CD14-positive monocyte (primary cell): Measurements from ENCODE around the gene C11orf86. TPM values are rescaled to one million over a fixed set of nuclear protein-coding genes. Genes with fewer than 3 reads are reported as not detected.

Source experiments
- DNase-seq, 3 donors: peaks; one replicate each; pipeline ENCODE4 v3.0.0-alpha.2; 2011 to 2022
- H2AFZ ChIP-seq: 2 replicates; pipeline ENCODE4 v1.6.0; 2012; ENCODE audit warnings: mild to moderate bottlenecking, low read depth, low read length, inconsistent platforms; ENCODE audit not compliant: insufficient read depth, poor library complexity, severe bottlenecking
- H3K27ac ChIP-seq, 2 donors: 1 replicate in 1 of 2; 2 replicates in 1 of 2; pipeline ENCODE4 v1.5.1; 2012 to 2013; ENCODE audit warnings: low read length in 2 of 2, control low read depth in 1 of 2, inconsistent platforms in 1 of 2, low read depth in 1 of 2, mild to moderate bottlenecking in 1 of 2
- H3K27me3 ChIP-seq, 2 donors: one replicate each; pipeline versions ENCODE4 v1.6.0 to v1.6.1; 2011 to 2013; ENCODE audit warnings: low read length in 2 of 2; ENCODE audit not compliant: control insufficient read depth in 2 of 2, insufficient read depth in 2 of 2
- H3K36me3 ChIP-seq, 2 donors: replicated peaks in 1 of 2; 1 replicate in 1 of 2; 2 replicates in 1 of 2; pipeline versions ENCODE4 v1.5.1 to v1.6.1; 2012 to 2013; ENCODE audit warnings: low read length in 2 of 2, control low read depth in 1 of 2, inconsistent platforms in 1 of 2, mild to moderate bottlenecking in 1 of 2; ENCODE audit not compliant: insufficient read depth in 2 of 2, control insufficient read depth in 1 of 2
- H3K4me1 ChIP-seq, 2 donors: 1 replicate in 1 of 2; 2 replicates in 1 of 2; pipeline versions ENCODE4 v1.5.1 to v1.6.1; 2012 to 2013; ENCODE audit warnings: low read length in 2 of 2, control low read depth in 1 of 2, inconsistent platforms in 1 of 2, mild to moderate bottlenecking in 1 of 2, moderate library complexity in 1 of 2; ENCODE audit not compliant: insufficient read depth in 2 of 2, control insufficient read depth in 1 of 2
- H3K4me2 ChIP-seq: replicated peaks from 2 replicates; pipeline ENCODE3; 2012; ENCODE audit warnings: low read length, moderate library complexity, mild to moderate bottlenecking; ENCODE audit not compliant: poor library complexity, severe bottlenecking; ENCODE audit errors: extremely low read depth
- H3K4me3 ChIP-seq, 3 experiments: fragments of 200-600 bp in 1 of 3; sonication (generic) in 1 of 3; replicated peaks in 1 of 3; 1 replicate in 2 of 3; 2 replicates in 1 of 3; pipeline ENCODE4 v1.5.1; 2011 to 2013; ENCODE audit warnings: low read length in 3 of 3, mild to moderate bottlenecking in 3 of 3, control low read depth in 2 of 3, low read depth in 2 of 3, inconsistent platforms in 1 of 3, moderate library complexity in 1 of 3
- H3K79me2 ChIP-seq: 2 replicates; pipeline ENCODE4 v1.6.0; 2012; ENCODE audit warnings: mild to moderate bottlenecking, control low read depth, inconsistent platforms, low read length, moderate library complexity; ENCODE audit not compliant: insufficient read depth
- H3K9ac ChIP-seq: 2 replicates; pipeline ENCODE4 v1.6.0; 2017; ENCODE audit warnings: low read length, mild to moderate bottlenecking; ENCODE audit not compliant: insufficient read depth, poor library complexity, severe bottlenecking
- H3K9me3 ChIP-seq, 2 donors: replicated peaks in 1 of 2; 1 replicate in 1 of 2; 2 replicates in 1 of 2; pipeline versions ENCODE4 v1.5.1 to v1.6.1; 2012 to 2013; ENCODE audit warnings: low read length in 2 of 2, control low read depth in 1 of 2; ENCODE audit not compliant: control insufficient read depth in 1 of 2, insufficient read depth in 1 of 2
- H4K20me1 ChIP-seq: 2 replicates; pipeline ENCODE4 v1.6.0; 2012; ENCODE audit warnings: mild to moderate bottlenecking, low read length, control low read depth, moderate library complexity; ENCODE audit not compliant: insufficient read depth
- H3K27ac Mint-ChIP-seq, 7 donors: one replicate each; pipeline ENCODE4 v1.8.0; 2020; ENCODE audit warnings: mild to moderate bottlenecking in 7 of 7, mixed read lengths in 7 of 7, moderate library complexity in 6 of 7, inconsistent platforms in 2 of 7
- H3K27me3 Mint-ChIP-seq, 3 donors: one replicate each; pipeline ENCODE4 v1.8.0; 2021 to 2022; ENCODE audit warnings: low read depth in 3 of 3, mild to moderate bottlenecking in 3 of 3, mixed read lengths in 3 of 3, moderate library complexity in 3 of 3, inconsistent platforms in 1 of 3
- H3K36me3 Mint-ChIP-seq, 2 donors: one replicate each; pipeline ENCODE4 v1.8.0; 2020; ENCODE audit warnings: mixed read lengths in 2 of 2, inconsistent platforms in 1 of 2, mild to moderate bottlenecking in 1 of 2
- H3K4me1 Mint-ChIP-seq: one replicate; pipeline ENCODE4 v1.8.0; 2020; ENCODE audit warnings: mild to moderate bottlenecking, mixed read lengths
- H3K4me3 Mint-ChIP-seq, 2 donors: one replicate each; pipeline ENCODE4 v1.8.0; 2020; ENCODE audit warnings: mild to moderate bottlenecking in 2 of 2, mixed read lengths in 2 of 2, moderate library complexity in 1 of 2
- H3K9me3 Mint-ChIP-seq, 7 donors: one replicate each; pipeline ENCODE4 v1.8.0; 2020 to 2022; ENCODE audit warnings: mixed read lengths in 7 of 7, mild to moderate bottlenecking in 6 of 7, moderate library complexity in 6 of 7, inconsistent platforms in 2 of 7
- WGBS: methylation state at CpG from one replicate; pipeline ENCODE4 v1.1.5; 2013; ENCODE audit warnings: missing lambda C conversion rate; ENCODE audit not compliant: insufficient coverage; 5-methylcytosine and 5-hydroxymethylcytosine counted together
- intact Hi-C, 2 donors: fragments of 100-400 bp; cut with micrococcal nuclease; formaldehyde crosslinking; loops; one replicate each; pipeline versions ENCODE4 v1.15.0 to v1.15.1; 2023
- polyA plus RNA-seq, 3 donors: library from polyadenylated mRNA; depleted of rRNA in 1 of 3; unstranded in 2 of 3; stranded (reverse) in 1 of 3; fragments of 300-500 nt in 2 of 3; fragments of >200 nt in 1 of 3; fragmentation: Illumina TruSeq in 2 of 3; gene quantifications; 1 replicate in 2 of 3; 2 replicates in 1 of 3; pipeline ENCODE4 v1.2.3, GENCODE V29; 2012 to 2021
- TF ChIP-seq, protein P1 (sequence below): fragments of 200-600 bp; IDR thresholded peaks from one replicate; pipeline ENCODE4 v1.8.0; 2022; ENCODE audit warnings: antibody characterized with exemption, mild to moderate bottlenecking

Gene C11orf86
- polyA plus RNA-seq, 3 donors: not detected

DNA sequence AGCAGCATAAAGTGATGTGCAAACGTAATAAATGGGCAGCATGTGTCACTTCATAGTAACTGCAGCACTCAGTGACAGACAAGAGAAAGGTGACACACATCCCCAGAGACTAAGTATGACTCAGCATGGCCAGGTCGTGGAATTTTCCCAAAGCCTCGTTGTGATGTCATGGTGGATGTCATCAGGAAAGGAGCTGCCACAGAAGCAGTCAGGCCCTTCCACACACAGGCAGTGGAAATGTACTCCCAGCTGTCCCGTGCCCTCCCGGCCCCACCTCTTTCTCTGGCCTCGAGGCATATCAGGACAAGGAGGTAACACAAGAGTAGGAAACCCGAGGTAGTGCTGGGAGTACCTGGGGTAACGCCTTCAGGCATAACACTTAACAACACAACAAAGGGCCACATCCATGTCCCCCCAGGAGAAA, 25.0 kb upstream of the C11orf86 start:
- peaks cover 0 to 6% (median 1%) of the 10 kb centered on the region in 3 donors for H3K27me3 Mint-ChIP-seq
- peaks cover 6 to 7% of the 10 kb centered on the region in 2 donors for H3K36me3 Mint-ChIP-seq
- no peaks in the 10 kb centered on the region for H3K36me3 ChIP-seq
- H3K4me3 Mint-ChIP-seq: no peak overlapping the region
- H2AFZ ChIP-seq: no peak overlapping the region
- peaks cover 0 to 2% (median 0%) of the 10 kb centered on the region in 7 donors for H3K9me3 Mint-ChIP-seq
- no peaks in the 10 kb centered on the region for H3K79me2 ChIP-seq
- no peak overlapping the region for H3K9ac ChIP-seq
- no peak overlapping the region for H3K27ac Mint-ChIP-seq
- WGBS: 68% methylated on average over 3 of the region's 8 CpGs
- TF ChIP-seq, protein P1, sequence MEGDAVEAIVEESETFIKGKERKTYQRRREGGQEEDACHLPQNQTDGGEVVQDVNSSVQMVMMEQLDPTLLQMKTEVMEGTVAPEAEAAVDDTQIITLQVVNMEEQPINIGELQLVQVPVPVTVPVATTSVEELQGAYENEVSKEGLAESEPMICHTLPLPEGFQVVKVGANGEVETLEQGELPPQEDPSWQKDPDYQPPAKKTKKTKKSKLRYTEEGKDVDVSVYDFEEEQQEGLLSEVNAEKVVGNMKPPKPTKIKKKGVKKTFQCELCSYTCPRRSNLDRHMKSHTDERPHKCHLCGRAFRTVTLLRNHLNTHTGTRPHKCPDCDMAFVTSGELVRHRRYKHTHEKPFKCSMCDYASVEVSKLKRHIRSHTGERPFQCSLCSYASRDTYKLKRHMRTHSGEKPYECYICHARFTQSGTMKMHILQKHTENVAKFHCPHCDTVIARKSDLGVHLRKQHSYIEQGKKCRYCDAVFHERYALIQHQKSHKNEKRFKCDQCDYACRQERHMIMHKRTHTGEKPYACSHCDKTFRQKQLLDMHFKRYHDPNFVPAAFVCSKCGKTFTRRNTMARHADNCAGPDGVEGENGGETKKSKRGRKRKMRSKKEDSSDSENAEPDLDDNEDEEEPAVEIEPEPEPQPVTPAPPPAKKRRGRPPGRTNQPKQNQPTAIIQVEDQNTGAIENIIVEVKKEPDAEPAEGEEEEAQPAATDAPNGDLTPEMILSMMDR: no peak
- no peaks in the 10 kb centered on the region for H3K4me1 Mint-ChIP-seq
- H3K4me2 ChIP-seq: no peak overlapping the region
- peak in 1 of 3 donors; percentile 62 for DNase-seq
- no peaks in the 10 kb centered on the region for H3K4me1 ChIP-seq
- H3K4me3 ChIP-seq: no peak overlapping the region
- no peaks in the 10 kb centered on the region for H4K20me1 ChIP-seq
- H3K27me3 ChIP-seq: no peaks in the 10 kb centered on the region
- intact Hi-C loops: no loop called here
- H3K9me3 ChIP-seq: no peaks in the 10 kb centered on the region
- H3K27ac ChIP-seq: no peak overlapping the region

DNA sequence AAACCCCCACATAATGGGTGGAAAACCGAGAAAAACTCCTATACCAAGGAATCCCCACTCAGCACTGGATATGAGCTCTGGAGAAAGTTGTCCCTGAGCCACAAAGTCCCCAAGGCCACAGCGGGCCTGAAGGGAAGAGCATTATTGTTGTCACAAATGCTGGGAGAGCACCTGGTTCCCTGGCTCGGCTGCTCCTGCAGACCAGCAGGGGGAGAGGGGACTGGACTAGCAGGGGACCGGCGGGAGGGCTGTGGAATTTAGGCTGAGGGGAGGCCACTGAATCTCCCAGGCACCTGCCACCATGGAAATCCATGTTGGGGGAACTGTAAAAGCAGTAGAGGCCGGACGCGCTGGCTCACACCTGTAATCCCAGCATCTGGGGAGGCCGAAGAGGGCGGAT, 24.0 kb upstream of the C11orf86 start:
- no peaks in the 10 kb centered on the region for H3K9me3 ChIP-seq
- H3K79me2 ChIP-seq: no peaks in the 10 kb centered on the region
- peaks cover 0 to 2% (median 0%) of the 10 kb centered on the region in 7 donors for H3K9me3 Mint-ChIP-seq
- H3K4me2 ChIP-seq: no peak overlapping the region
- H3K9ac ChIP-seq: no peak overlapping the region
- peaks cover 7 to 8% of the 10 kb centered on the region in 2 donors for H3K36me3 Mint-ChIP-seq
- H3K4me1 Mint-ChIP-seq: peaks cover 2% of the 10 kb centered on the region
- intact Hi-C loops: no loop called here
- no peak overlapping the region for H2AFZ ChIP-seq
- peak overlapping the region in 1 of 7 donors; percentile 71 for H3K27ac Mint-ChIP-seq
- H3K4me3 Mint-ChIP-seq: no peak overlapping the region
- peaks cover 2 to 3% of the 10 kb centered on the region in 2 donors for H3K4me1 ChIP-seq
- H3K27me3 ChIP-seq: no peaks in the 10 kb centered on the region
- DNase-seq: no peak
- no peak overlapping the region for H3K27ac ChIP-seq
- no peaks in the 10 kb centered on the region for H4K20me1 ChIP-seq
- H3K27me3 Mint-ChIP-seq: peaks cover 2 to 9% (median 2%) of the 10 kb centered on the region in 3 donors
- TF ChIP-seq, protein P1: no peak
- no peak overlapping the region for H3K4me3 ChIP-seq
- H3K36me3 ChIP-seq: no peaks in the 10 kb centered on the region
- WGBS: 93% methylated on average over 3 of the region's 10 CpGs
